ENCODE data around the gene FLNB.

Gene FLNB

GRCh38 chr3:58112185-58112535, 103.9 kb downstream of the FLNB start:
- no peak for DNase-seq

GRCh38 chr3:58115175-58115574, 107.0 kb downstream of the FLNB start:
- DNase-seq: no peak

- DNase-seq: no peak
These were observed 108.1 kb downstream of the FLNB start for GRCh38 chr3:58116161-58116955.

- DNase-seq: no peak
These were observed 108.8 kb downstream of the FLNB start for GRCh38 chr3:58116985-58117384.

- no peak for DNase-seq
These were observed 109.4 kb downstream of the FLNB start for GRCh38 chr3:58117561-58118181.

GRCh38 chr3:58119186-58119585, 111.0 kb downstream of the FLNB start:
- no peak for DNase-seq

GRCh38 chr3:58120075-58120812, 112.0 kb downstream of the FLNB start:
- DNase-seq: no peak

GRCh38 chr3:58121183-58121582, 113.0 kb downstream of the FLNB start:
- DNase-seq: no peak

GRCh38 chr3:58122936-58123700, 114.9 kb downstream of the FLNB start:
- DNase-seq: no peak

GRCh38 chr3:58124387-58124786, 116.2 kb downstream of the FLNB start:
- DNase-seq: no peak

GRCh38 chr3:58129041-58129770, 121.0 kb downstream of the FLNB start:
- no peak for DNase-seq

GRCh38 chr3:58130591-58130990, 122.4 kb downstream of the FLNB start:
- no peak for DNase-seq

GRCh38 chr3:58131101-58131825, 123.0 kb downstream of the FLNB start:
- no peak for DNase-seq

GRCh38 chr3:58132850-58133249, 124.6 kb downstream of the FLNB start:
- no peak for DNase-seq

GRCh38 chr3:58134468-58134867, 126.2 kb downstream of the FLNB start:
- no peak for DNase-seq

- DNase-seq: no peak
These were observed 127.7 kb downstream of the FLNB start for GRCh38 chr3:58135712-58136543.

- no peak for DNase-seq
These were observed 129.1 kb downstream of the FLNB start for GRCh38 chr3:58137306-58137705.

- DNase-seq: no peak
These were observed 133.6 kb downstream of the FLNB start for GRCh38 chr3:58141766-58142345.

- DNase-seq: no peak
These were observed 135.3 kb downstream of the FLNB start for GRCh38 chr3:58143417-58144055.
